GM12878 (cell line): Measurements from ENCODE around the gene SRSF9. TPM values are rescaled to one million over a fixed set of nuclear protein-coding genes. Genes with fewer than 3 reads are reported as not detected.

Experiments used
- BCL11A ChIP-seq: IDR thresholded peaks from 2 replicates; pipeline ENCODE4 v1.6.1; 2011; ENCODE audit warnings: low read depth, low read length
- CHD1 ChIP-seq: IDR thresholded peaks from 2 replicates; pipeline ENCODE4 v1.6.1; 2012; ENCODE audit warnings: low read depth, low read length, improper control_type of control experiment
- E2F8 ChIP-seq: fragments of 450-650 bp; IDR thresholded peaks from 2 replicates; pipeline ENCODE4 v1.6.1; 2018; ENCODE audit warnings: mild to moderate bottlenecking, low read depth, moderate library complexity; ENCODE audit not compliant: partially characterized antibody
- FOS ChIP-seq: IDR thresholded peaks from 3 replicates; pipeline ENCODE4 v1.6.1; 2011; ENCODE audit warnings: borderline replicate concordance; ENCODE audit not compliant: insufficient read length; ENCODE audit errors: extremely low read depth
- HSF1 ChIP-seq: fragments of 150-350 bp; IDR thresholded peaks from 2 replicates; pipeline ENCODE4 v1.6.1; 2014; ENCODE audit warnings: mild to moderate bottlenecking, low read depth, low read length
- IKZF1 ChIP-seq: fragments of 450-650 bp; conservative IDR thresholded peaks from 2 replicates; pipeline ENCODE4 v1.6.1; 2017; ENCODE audit warnings: antibody characterized with exemption, mild to moderate bottlenecking
- MEF2A ChIP-seq: IDR thresholded peaks from 2 replicates; pipeline ENCODE4 v1.6.1; 2011; ENCODE audit warnings: low read depth, mild to moderate bottlenecking, low read length, moderate library complexity; ENCODE audit not compliant: insufficient read depth
- NBN ChIP-seq: fragments of 450-650 bp; IDR thresholded peaks from 2 replicates; pipeline ENCODE4 v1.6.1; 2016
- RB1 ChIP-seq: fragments of 450-650 bp; formaldehyde crosslinking; IDR thresholded peaks from 2 replicates; pipeline ENCODE4 v1.6.1; 2017; ENCODE audit warnings: mild to moderate bottlenecking, borderline replicate concordance
- RCOR1 ChIP-seq: conservative IDR thresholded peaks from 2 replicates; pipeline ENCODE4 v1.6.1; 2012; ENCODE audit warnings: low read depth, low read length, improper control_type of control experiment
- REST ChIP-seq: IDR thresholded peaks from 2 replicates; pipeline ENCODE4 v1.6.1; 2012; ENCODE audit warnings: mild to moderate bottlenecking, low read depth, low read length
- SIX5 ChIP-seq: IDR thresholded peaks from 2 replicates; pipeline ENCODE4 v1.6.1; 2011; ENCODE audit warnings: mild to moderate bottlenecking, low read depth, low read length, moderate library complexity; ENCODE audit not compliant: severe bottlenecking
- polyA plus RNA-seq, 11 experiments: library from polyadenylated mRNA; depleted of rRNA in 4 of 11; unstranded in 6 of 11; stranded (reverse) in 5 of 11; fragments of >200 nt; fragmentation: Nextera tagmentation in 4 of 11; fragmentation: Illumina TruSeq in 1 of 11; extraction: Ambion mirVana in 4 of 11; extraction: Trizol in 1 of 11; gene quantifications; 1 replicate in 1 of 11; 2 replicates in 10 of 11; pipeline versions ENCODE4 v1.2.1 to v1.2.3, GENCODE V29; 2011 to 2016; ENCODE audit warnings: inconsistent platforms in 2 of 11, missing spikeins in 2 of 11, low read depth in 1 of 11
- total RNA-seq, 4 experiments: library from RNA; depleted of rRNA in 3 of 4; stranded (reverse); fragments of >200 nt in 3 of 4; fragmentation: Illumina TruSeq in 1 of 4; extraction: Trizol in 1 of 4; gene quantifications; 2 replicates each; pipeline versions ENCODE4 v1.2.1 to v1.2.3, GENCODE V29; 2013 to 2021
- TF ChIP-seq, protein P1 (sequence below): IDR thresholded peaks from 2 replicates; pipeline ENCODE4 v1.6.1; 2011; ENCODE audit warnings: mild to moderate bottlenecking, low read depth, low read length, moderate library complexity; ENCODE audit not compliant: insufficient replicate concordance
- TF ChIP-seq, protein P2 (sequence below): fragments of 450-650 bp; IDR thresholded peaks from 2 replicates; pipeline ENCODE4 v1.6.1; 2017; ENCODE audit warnings: mild to moderate bottlenecking, moderate library complexity

SRSF9 gene
- total and polyA plus RNA-seq, 10 of the 15 experiments (the other 5 are each of a cell fraction or from before 2014, with no cell fraction given) = 56.2 to 510 (median 186) TPM

DNA sequence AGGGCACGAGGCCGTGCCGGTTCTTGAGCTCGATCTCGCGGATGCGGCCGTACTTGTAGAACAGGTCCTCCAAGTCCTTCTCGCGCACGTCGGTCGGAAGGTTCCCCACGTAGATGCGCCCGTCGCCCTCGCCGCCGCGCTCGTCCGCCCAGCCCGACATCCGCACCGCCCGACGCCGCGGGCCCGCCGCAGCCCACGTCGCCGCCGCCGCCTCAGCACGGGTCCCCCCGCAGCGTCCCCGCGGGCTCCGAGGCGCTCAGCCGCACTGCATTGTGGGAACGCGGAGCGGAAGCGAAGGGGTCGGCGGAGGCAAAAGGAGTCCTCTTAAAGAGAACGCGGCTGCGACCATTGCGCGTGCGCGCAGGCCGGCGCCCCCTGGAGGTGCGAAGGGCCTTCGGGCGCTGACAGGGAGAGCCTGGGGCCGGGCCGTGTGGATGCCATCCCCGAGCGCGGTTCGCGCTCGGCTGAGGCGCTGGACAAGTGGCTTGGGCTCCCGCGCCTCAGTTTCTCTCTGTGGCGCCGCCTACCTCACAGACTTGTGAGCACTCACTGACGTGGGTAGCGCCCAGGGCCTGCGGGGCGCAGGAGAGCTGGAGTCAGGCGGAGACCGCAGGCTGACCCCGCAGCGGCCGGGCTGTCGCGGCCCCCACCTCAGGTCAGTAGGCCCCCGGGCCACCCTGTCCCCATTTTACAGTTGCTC lies at the start of gene SRSF9 (continued):
- TF ChIP-seq REST = 0 out of 2 replicates have a peak, but pooled peaks have one; percentile 38
- TF ChIP-seq RB1 = peak; percentile 91
- no peak for TF ChIP-seq E2F8
- TF ChIP-seq MEF2A = 0 out of 2 replicates have a peak, but pooled peaks have one; percentile 18
- TF ChIP-seq, protein P1, sequence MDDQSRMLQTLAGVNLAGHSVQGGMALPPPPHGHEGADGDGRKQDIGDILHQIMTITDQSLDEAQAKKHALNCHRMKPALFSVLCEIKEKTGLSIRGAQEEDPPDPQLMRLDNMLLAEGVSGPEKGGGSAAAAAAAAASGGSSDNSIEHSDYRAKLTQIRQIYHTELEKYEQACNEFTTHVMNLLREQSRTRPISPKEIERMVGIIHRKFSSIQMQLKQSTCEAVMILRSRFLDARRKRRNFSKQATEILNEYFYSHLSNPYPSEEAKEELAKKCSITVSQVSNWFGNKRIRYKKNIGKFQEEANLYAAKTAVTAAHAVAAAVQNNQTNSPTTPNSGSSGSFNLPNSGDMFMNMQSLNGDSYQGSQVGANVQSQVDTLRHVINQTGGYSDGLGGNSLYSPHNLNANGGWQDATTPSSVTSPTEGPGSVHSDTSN = no peak
- TF ChIP-seq, protein P2, sequence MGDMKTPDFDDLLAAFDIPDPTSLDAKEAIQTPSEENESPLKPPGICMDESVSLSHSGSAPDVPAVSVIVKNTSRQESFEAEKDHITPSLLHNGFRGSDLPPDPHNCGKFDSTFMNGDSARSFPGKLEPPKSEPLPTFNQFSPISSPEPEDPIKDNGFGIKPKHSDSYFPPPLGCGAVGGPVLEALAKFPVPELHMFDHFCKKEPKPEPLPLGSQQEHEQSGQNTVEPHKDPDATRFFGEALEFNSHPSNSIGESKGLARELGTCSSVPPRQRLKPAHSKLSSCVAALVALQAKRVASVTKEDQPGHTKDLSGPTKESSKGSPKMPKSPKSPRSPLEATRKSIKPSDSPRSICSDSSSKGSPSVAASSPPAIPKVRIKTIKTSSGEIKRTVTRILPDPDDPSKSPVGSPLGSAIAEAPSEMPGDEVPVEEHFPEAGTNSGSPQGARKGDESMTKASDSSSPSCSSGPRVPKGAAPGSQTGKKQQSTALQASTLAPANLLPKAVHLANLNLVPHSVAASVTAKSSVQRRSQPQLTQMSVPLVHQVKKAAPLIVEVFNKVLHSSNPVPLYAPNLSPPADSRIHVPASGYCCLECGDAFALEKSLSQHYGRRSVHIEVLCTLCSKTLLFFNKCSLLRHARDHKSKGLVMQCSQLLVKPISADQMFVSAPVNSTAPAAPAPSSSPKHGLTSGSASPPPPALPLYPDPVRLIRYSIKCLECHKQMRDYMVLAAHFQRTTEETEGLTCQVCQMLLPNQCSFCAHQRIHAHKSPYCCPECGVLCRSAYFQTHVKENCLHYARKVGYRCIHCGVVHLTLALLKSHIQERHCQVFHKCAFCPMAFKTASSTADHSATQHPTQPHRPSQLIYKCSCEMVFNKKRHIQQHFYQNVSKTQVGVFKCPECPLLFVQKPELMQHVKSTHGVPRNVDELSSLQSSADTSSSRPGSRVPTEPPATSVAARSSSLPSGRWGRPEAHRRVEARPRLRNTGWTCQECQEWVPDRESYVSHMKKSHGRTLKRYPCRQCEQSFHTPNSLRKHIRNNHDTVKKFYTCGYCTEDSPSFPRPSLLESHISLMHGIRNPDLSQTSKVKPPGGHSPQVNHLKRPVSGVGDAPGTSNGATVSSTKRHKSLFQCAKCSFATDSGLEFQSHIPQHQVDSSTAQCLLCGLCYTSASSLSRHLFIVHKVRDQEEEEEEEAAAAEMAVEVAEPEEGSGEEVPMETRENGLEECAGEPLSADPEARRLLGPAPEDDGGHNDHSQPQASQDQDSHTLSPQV = 0 out of 2 replicates have a peak, but pooled peaks have one; percentile 10
- no peak for TF ChIP-seq FOS
- TF ChIP-seq IKZF1 = peak; percentile 75
- TF ChIP-seq BCL11A = no peak
- TF ChIP-seq CHD1 = no peak
- TF ChIP-seq NBN = no peak
- peak; percentile 74; the same call in 1 of the 2 replicates for TF ChIP-seq RCOR1
- TF ChIP-seq HSF1 = no peak; the same call in 1 of the 2 replicates
- no peak for TF ChIP-seq SIX5
